ENCODE measurements around the gene LRRC75A. TPM values are rescaled to one million over a fixed set of nuclear protein-coding genes. Genes with fewer than 3 reads are reported as not detected.

Gene LRRC75A
- total RNA-seq, 3 donors from 2014 or later (not counting 1 experiment from before 2014, with no cell fraction given): 2.6 to 3.0 (median 3.0) TPM

GRCh38 chr17:16444258-16444886 lies 47.6 kb downstream of the LRRC75A start:
- H3K36me3 Mint-ChIP-seq: no peaks in the 10 kb centered on the region
- peaks cover 20 to 31% of the 10 kb centered on the region in 2 donors for H3K4me1 Mint-ChIP-seq

GRCh38 chr17:16443511-16444257 lies 48.3 kb downstream of the LRRC75A start:
- H3K36me3 ChIP-seq (ENCODE audit: control insufficient read depth, insufficient read depth, low read length): peaks cover 53% of the 10 kb centered on the region
- H3K27ac Mint-ChIP-seq: peak overlapping the region in 1 of 2 donors; percentile 75

More at GRCh38 chr17:16444258-16444886, 47.6 kb downstream of the LRRC75A start:
- Histone ChIP-seq H3K36me3 (ENCODE audit: control insufficient read depth, insufficient read depth, low read length) (peaks cover 56% of the 10 kb centered on the region), H3K27ac (ENCODE audit: low read length) (no peak overlapping the region), H3K27me3 (ENCODE audit: control insufficient read depth, insufficient read depth, low read length) (no peaks in the 10 kb centered on the region), H3K9me3 (ENCODE audit: control insufficient read depth, insufficient read depth, low read length) (no peaks in the 10 kb centered on the region), H3K4me1 (ENCODE audit: control insufficient read depth, insufficient read depth, low read length) (peaks cover 19% of the 10 kb centered on the region), H3K4me3 (ENCODE audit: low read length) (no peak overlapping the region)
- intact Hi-C loops (cut with micrococcal nuclease): no loop called here
- H3K4me3 Mint-ChIP-seq: no peak overlapping the region
- TF ChIP-seq, protein P1, sequence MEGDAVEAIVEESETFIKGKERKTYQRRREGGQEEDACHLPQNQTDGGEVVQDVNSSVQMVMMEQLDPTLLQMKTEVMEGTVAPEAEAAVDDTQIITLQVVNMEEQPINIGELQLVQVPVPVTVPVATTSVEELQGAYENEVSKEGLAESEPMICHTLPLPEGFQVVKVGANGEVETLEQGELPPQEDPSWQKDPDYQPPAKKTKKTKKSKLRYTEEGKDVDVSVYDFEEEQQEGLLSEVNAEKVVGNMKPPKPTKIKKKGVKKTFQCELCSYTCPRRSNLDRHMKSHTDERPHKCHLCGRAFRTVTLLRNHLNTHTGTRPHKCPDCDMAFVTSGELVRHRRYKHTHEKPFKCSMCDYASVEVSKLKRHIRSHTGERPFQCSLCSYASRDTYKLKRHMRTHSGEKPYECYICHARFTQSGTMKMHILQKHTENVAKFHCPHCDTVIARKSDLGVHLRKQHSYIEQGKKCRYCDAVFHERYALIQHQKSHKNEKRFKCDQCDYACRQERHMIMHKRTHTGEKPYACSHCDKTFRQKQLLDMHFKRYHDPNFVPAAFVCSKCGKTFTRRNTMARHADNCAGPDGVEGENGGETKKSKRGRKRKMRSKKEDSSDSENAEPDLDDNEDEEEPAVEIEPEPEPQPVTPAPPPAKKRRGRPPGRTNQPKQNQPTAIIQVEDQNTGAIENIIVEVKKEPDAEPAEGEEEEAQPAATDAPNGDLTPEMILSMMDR (IDR thresholded peaks at IDR 0.05): no peak
- H3K9me3 Mint-ChIP-seq: no peaks in the 10 kb centered on the region
- DNase-seq (no peak), ATAC-seq (no peak)
- no peaks in the 10 kb centered on the region for H3K27me3 Mint-ChIP-seq (ENCODE audit: low read depth in 2 of 2)
- WGBS (ENCODE audit: insufficient coverage): 97% methylated on average over 5 of the region's 6 CpGs
- H3K27ac Mint-ChIP-seq: no peak overlapping the region

GRCh38 chr17:16442594-16443510 lies 49.1 kb downstream of the LRRC75A start:
- no peak overlapping the region for H3K27ac ChIP-seq (ENCODE audit: low read length)
- TF ChIP-seq, protein P1 (IDR thresholded peaks at IDR 0.05): no peak
- H3K36me3 ChIP-seq (ENCODE audit: control insufficient read depth, insufficient read depth, low read length): peaks cover 47% of the 10 kb centered on the region
- no peaks in the 10 kb centered on the region for H3K27me3 ChIP-seq (ENCODE audit: control insufficient read depth, insufficient read depth, low read length)
- intact Hi-C loops (cut with micrococcal nuclease): no loop called here
- no peak for ATAC-seq
- no peaks in the 10 kb centered on the region for H3K36me3 Mint-ChIP-seq
- H3K27me3 Mint-ChIP-seq (ENCODE audit: low read depth in 2 of 2): no peaks in the 10 kb centered on the region
- WGBS (ENCODE audit: insufficient coverage): 87% methylated on average over 7 of the region's 7 CpGs
- H3K9me3 ChIP-seq (ENCODE audit: control insufficient read depth, insufficient read depth, low read length): no peaks in the 10 kb centered on the region
- H3K4me1 Mint-ChIP-seq: peaks cover 35 to 46% of the 10 kb centered on the region in 2 donors
- DNase-seq: no peak
- H3K4me1 ChIP-seq (ENCODE audit: control insufficient read depth, insufficient read depth, low read length): peaks cover 27% of the 10 kb centered on the region
- H3K9me3 Mint-ChIP-seq: no peaks in the 10 kb centered on the region
- peak overlapping the region; percentile 75 to 98 for H3K27ac Mint-ChIP-seq
- no peak overlapping the region for H3K4me3 Mint-ChIP-seq
- H3K4me3 ChIP-seq (ENCODE audit: low read length): no peak overlapping the region

More at GRCh38 chr17:16443511-16444257, 48.3 kb downstream of the LRRC75A start:
- Histone ChIP-seq H3K27ac (ENCODE audit: low read length) (no peak overlapping the region), H3K27me3 (ENCODE audit: control insufficient read depth, insufficient read depth, low read length) (no peaks in the 10 kb centered on the region), H3K9me3 (ENCODE audit: control insufficient read depth, insufficient read depth, low read length) (no peaks in the 10 kb centered on the region), H3K4me3 (ENCODE audit: low read length) (no peak overlapping the region), H3K4me1 (ENCODE audit: control insufficient read depth, insufficient read depth, low read length) (peaks cover 21% of the 10 kb centered on the region)
- WGBS (ENCODE audit: insufficient coverage): 92% methylated on average over 27 of the region's 27 CpGs
- H3K4me1 Mint-ChIP-seq: peaks cover 27 to 38% of the 10 kb centered on the region in 2 donors
- no peak overlapping the region for H3K4me3 Mint-ChIP-seq
- intact Hi-C loops (cut with micrococcal nuclease): no loop called here
- H3K9me3 Mint-ChIP-seq: no peaks in the 10 kb centered on the region
- H3K36me3 Mint-ChIP-seq: no peaks in the 10 kb centered on the region
- DNase-seq (no peak), ATAC-seq (no peak)
- H3K27me3 Mint-ChIP-seq (ENCODE audit: low read depth in 2 of 2): no peaks in the 10 kb centered on the region
- TF ChIP-seq, protein P1 (IDR thresholded peaks at IDR 0.05): no peak
